GM12878 (cell line): ENCODE measurements around the gene DYNC2H1. TPM values are rescaled to one million over a fixed set of nuclear protein-coding genes. Genes with fewer than 3 reads are reported as not detected.

Experiments
- ATAC-seq: fragments of 200-7000 bp; cut with Tn5 transposase; 3 replicates; pipeline ENCODE4 v1.9.1; 2020; ENCODE audit warnings: mild to moderate bottlenecking, moderate library complexity
- BruUV-seq: library from RNA; stranded (reverse); fragments of 400-500 nt; replicated peaks from 2 replicates; lab custom pipeline; 2021; lab: Mats Ljungman, UMichigan
- CTCF ChIA-PET: fragments of 300-600 bp; sonication (Branson Sonifier 250); formaldehyde crosslinking; extraction: SDS; loops from one replicate; lab custom pipeline; 2021; ENCODE audit warnings: inconsistent platforms; lab: Yijun Ruan, JAX
- POLR2A ChIA-PET: fragments of 350-600 bp; formaldehyde crosslinking; extraction: SDS; loops from one replicate; lab custom pipeline; 2021; ENCODE audit warnings: inconsistent platforms; lab: Charles Lee
- RAD21 ChIA-PET: fragments of 300-600 bp; sonication (Branson Sonifier 250); formaldehyde crosslinking; loops from one replicate; lab custom pipeline; 2023; ENCODE audit warnings: antibody characterized with exemption; ENCODE audit not compliant: unreplicated experiment; lab: Charles Lee
- SMC1A ChIA-PET: fragments of 300-600 bp; sonication (Branson Sonifier 250); formaldehyde crosslinking; loops from one replicate; lab custom pipeline; 2023; ENCODE audit not compliant: unreplicated experiment, uncharacterized antibody; lab: Charles Lee
- DNase-seq: peaks from one replicate; pipeline ENCODE4 v3.0.0-alpha.2; 2011; ENCODE audit warnings: low read depth, low spot score
- FAIRE-seq: peaks from 3 replicates; lab custom pipeline; 2011; peaks lifted over from hg19 to GRCh38; lab: Jason Lieb, UNC
- H2AFZ ChIP-seq: 2 replicates; pipeline ENCODE4 v1.6.0; 2011; ENCODE audit warnings: low read depth, low read length, control low read depth; ENCODE audit not compliant: control insufficient read depth
- H3K27ac ChIP-seq: 2 replicates; pipeline ENCODE4 v1.5.1; 2011; ENCODE audit warnings: control low read depth; ENCODE audit not compliant: control insufficient read depth, insufficient read depth
- H3K27me3 ChIP-seq, 2 experiments: replicated peaks in 1 of 2; 2 replicates each; pipeline versions ENCODE4 v1.6.0 to v1.6.1; 2011; ENCODE audit warnings: low read length in 1 of 2; ENCODE audit not compliant: control insufficient read depth in 2 of 2, insufficient read depth in 2 of 2
- H3K36me3 ChIP-seq, 2 experiments: 2 replicates each; pipeline ENCODE4 v1.5.1; 2011; ENCODE audit warnings: low read length in 1 of 2; ENCODE audit not compliant: control insufficient read depth in 2 of 2, insufficient read depth in 2 of 2
- H3K4me1 ChIP-seq: 2 replicates; pipeline ENCODE4 v1.6.1; 2011; ENCODE audit warnings: mild to moderate bottlenecking, low read length, moderate library complexity, mixed read lengths; ENCODE audit not compliant: control insufficient read depth, insufficient read depth
- H3K4me2 ChIP-seq: 2 replicates; pipeline ENCODE4 v1.6.0; 2011; ENCODE audit warnings: control low read depth; ENCODE audit not compliant: control insufficient read depth, insufficient read depth
- H3K4me3 ChIP-seq: fragments of 200-600 bp; sonication (generic); 2 replicates; pipeline ENCODE4 v1.5.1; 2016
- H3K79me2 ChIP-seq: 2 replicates; pipeline ENCODE4 v1.6.0; 2011; ENCODE audit warnings: low read length; ENCODE audit not compliant: control insufficient read depth, insufficient read depth
- H3K9ac ChIP-seq: 2 replicates; pipeline ENCODE4 v1.8.0; 2011; ENCODE audit warnings: low read length, control low read depth, mixed read lengths; ENCODE audit not compliant: control insufficient read depth, insufficient read depth
- H3K9me3 ChIP-seq: replicated peaks from 3 replicates; pipeline ENCODE4 v1.5.1; 2011; ENCODE audit warnings: mild to moderate bottlenecking, low read length; ENCODE audit not compliant: control insufficient read depth, insufficient read depth
- H4K20me1 ChIP-seq: 2 replicates; pipeline ENCODE4 v1.6.0; 2011; ENCODE audit not compliant: control insufficient read depth, insufficient read depth
- ATF7 ChIP-seq: fragments of 450-650 bp; IDR thresholded peaks from 2 replicates; pipeline ENCODE4 v1.6.1; 2016; ENCODE audit warnings: low read depth, mild to moderate bottlenecking
- CBFB ChIP-seq: IDR thresholded peaks from 2 replicates; pipeline ENCODE4 v1.6.1; 2016; ENCODE audit warnings: antibody characterized with exemption, low read depth
- EGR1 ChIP-seq, 2 experiments: IDR thresholded peaks; 1 replicate in 1 of 2; 2 replicates in 1 of 2; pipeline ENCODE4 v1.6.1; 2011 to 2012; ENCODE audit warnings: low read depth in 2 of 2, low read length in 2 of 2, borderline replicate concordance in 1 of 2, mild to moderate bottlenecking in 1 of 2, moderate library complexity in 1 of 2
- ETV6 ChIP-seq, 2 experiments: fragments of 450-650 bp in 1 of 2; IDR thresholded peaks in 1 of 2; conservative IDR thresholded peaks in 1 of 2; 2 replicates each; pipeline ENCODE4 v1.6.1; 2014; ENCODE audit warnings: antibody characterized with exemption in 1 of 2, borderline replicate concordance in 1 of 2, low read depth in 1 of 2, mild to moderate bottlenecking in 1 of 2, moderate library complexity in 1 of 2
- HDAC6 ChIP-seq: fragments of 200-600 bp; sonication (generic); IDR thresholded peaks from one replicate; pipeline ENCODE4 v1.8.0; 2017; ENCODE audit warnings: antibody characterized with exemption; ENCODE audit not compliant: unreplicated experiment
- NR2C1 ChIP-seq: fragments of 450-650 bp; IDR thresholded peaks from 2 replicates; pipeline ENCODE4 v1.6.1; 2017; ENCODE audit warnings: antibody characterized with exemption, mild to moderate bottlenecking, moderate library complexity
- PAX5 ChIP-seq: IDR thresholded peaks from 2 replicates; pipeline ENCODE4 v1.6.1; 2011; ENCODE audit warnings: low read depth, low read length, borderline replicate concordance
- SIX5 ChIP-seq: IDR thresholded peaks from 2 replicates; pipeline ENCODE4 v1.6.1; 2011; ENCODE audit warnings: mild to moderate bottlenecking, low read depth, low read length, moderate library complexity; ENCODE audit not compliant: severe bottlenecking
- SPI1 ChIP-seq: IDR thresholded peaks from 2 replicates; pipeline ENCODE4 v1.6.1; 2011; ENCODE audit warnings: low read depth, mild to moderate bottlenecking, low read length, moderate library complexity, borderline replicate concordance; ENCODE audit not compliant: insufficient read depth
- TARDBP ChIP-seq: IDR thresholded peaks from 2 replicates; pipeline ENCODE4 v1.6.1; 2016; ENCODE audit warnings: borderline replicate concordance
- ZBTB4 ChIP-seq: fragments of 450-650 bp; formaldehyde crosslinking; IDR thresholded peaks from 2 replicates; pipeline ENCODE4 v1.4.0; 2022; ENCODE audit warnings: mild to moderate bottlenecking, moderate library complexity
- ZNF622 ChIP-seq: fragments of 450-650 bp; IDR thresholded peaks from 2 replicates; pipeline ENCODE4 v1.6.1; 2017; ENCODE audit warnings: mild to moderate bottlenecking, inconsistent platforms
- WGBS: methylation state at CpG from one replicate; pipeline ENCODE4 v1.1.6; 2016; ENCODE audit warnings: low lambda C conversion rate; ENCODE audit not compliant: insufficient replicate concordance, insufficient coverage; ENCODE audit errors: missing lambda C conversion rate; 5-methylcytosine and 5-hydroxymethylcytosine counted together
- in situ Hi-C: fragments of 300-500 bp; cut with MboI; formaldehyde crosslinking; loops from 9 replicates; pipeline ENCODE4 v1.14.3; 2018; ENCODE audit warnings: mixed read lengths
- intact Hi-C: fragments of 100-400 bp; cut with micrococcal nuclease; formaldehyde crosslinking; loops from one replicate; pipeline ENCODE4 v1.14.2; 2022; ENCODE audit not compliant: unreplicated experiment
- polyA plus RNA-seq, 11 experiments: library from polyadenylated mRNA; depleted of rRNA in 4 of 11; unstranded in 6 of 11; stranded (reverse) in 5 of 11; fragments of >200 nt; fragmentation: Nextera tagmentation in 4 of 11; fragmentation: Illumina TruSeq in 1 of 11; extraction: Ambion mirVana in 4 of 11; extraction: Trizol in 1 of 11; gene quantifications; 1 replicate in 1 of 11; 2 replicates in 10 of 11; pipeline versions ENCODE4 v1.2.1 to v1.2.3, GENCODE V29; 2011 to 2016; ENCODE audit warnings: inconsistent platforms in 2 of 11, missing spikeins in 2 of 11, low read depth in 1 of 11
- total RNA-seq, 4 experiments: library from RNA; depleted of rRNA in 3 of 4; stranded (reverse); fragments of >200 nt in 3 of 4; fragmentation: Illumina TruSeq in 1 of 4; extraction: Trizol in 1 of 4; gene quantifications; 2 replicates each; pipeline versions ENCODE4 v1.2.1 to v1.2.3, GENCODE V29; 2013 to 2021

The DYNC2H1 gene
- total and polyA plus RNA-seq, 10 of the 15 experiments (the other 5 are each of a cell fraction or from before 2014, with no cell fraction given) = 0.12 to 3.9 (median 0.23) TPM; not detected in 2

- Histone ChIP-seq H3K4me2 (no peak overlapping the region), H3K9ac (no peak overlapping the region), H3K79me2 (no peaks in the 10 kb centered on the region), H3K27ac (no peak overlapping the region), H3K27me3 (no peaks in the 10 kb centered on the region), H3K4me1 (no peaks in the 10 kb centered on the region), H3K9me3 (no peaks in the 10 kb centered on the region), H3K36me3 (no peaks in the 10 kb centered on the region), H2AFZ (no peak overlapping the region), H3K4me3 (no peak overlapping the region), H4K20me1 (no peaks in the 10 kb centered on the region)
- 38% methylated on average over 4 of the region's 4 CpGs for WGBS
- ATAC-seq = no peak
- ChIA-PET POLR2A (no interaction called here), CTCF (no interaction called here), SMC1A (no interaction called here), RAD21 (no interaction called here)
- BruUV-seq = no TSS peak
- no peak for FAIRE-seq
- DNase-seq = no peak
- no peak for TF ChIP-seq HDAC6
- TF ChIP-seq ZBTB4 (CRISPR knock-in tag) = no peak
- no peak for TF ChIP-seq CBFB
- TF ChIP-seq NR2C1 = no peak
- TF ChIP-seq PAX5 = no peak
- no peak for TF ChIP-seq SPI1
- no peak for TF ChIP-seq SIX5
- TF ChIP-seq ETV6 (conservative IDR thresholded peaks at IDR 0.05 in 1 of 2, IDR thresholded peaks at IDR 0.05 in 1 of 2; ENCODE audit: borderline replicate concordance in 1 of 2, low read depth in 1 of 2) = no peak
- TF ChIP-seq EGR1 (IDR thresholded peaks at IDR 0.05; ENCODE audit: borderline replicate concordance in 1 of 2, low read depth in 2 of 2, low read length in 2 of 2) = no peak
- TF ChIP-seq TARDBP = no peak
- no peak for TF ChIP-seq ATF7
- TF ChIP-seq ZNF622 = no peak
- in situ Hi-C loops = no loop called here
- intact Hi-C loops = no loop called here
Measured at GRCh38 chr11:103471546-103471945, 362.3 kb downstream of the DYNC2H1 start.
